ENCODE results near the gene SDC4.

DNA sequence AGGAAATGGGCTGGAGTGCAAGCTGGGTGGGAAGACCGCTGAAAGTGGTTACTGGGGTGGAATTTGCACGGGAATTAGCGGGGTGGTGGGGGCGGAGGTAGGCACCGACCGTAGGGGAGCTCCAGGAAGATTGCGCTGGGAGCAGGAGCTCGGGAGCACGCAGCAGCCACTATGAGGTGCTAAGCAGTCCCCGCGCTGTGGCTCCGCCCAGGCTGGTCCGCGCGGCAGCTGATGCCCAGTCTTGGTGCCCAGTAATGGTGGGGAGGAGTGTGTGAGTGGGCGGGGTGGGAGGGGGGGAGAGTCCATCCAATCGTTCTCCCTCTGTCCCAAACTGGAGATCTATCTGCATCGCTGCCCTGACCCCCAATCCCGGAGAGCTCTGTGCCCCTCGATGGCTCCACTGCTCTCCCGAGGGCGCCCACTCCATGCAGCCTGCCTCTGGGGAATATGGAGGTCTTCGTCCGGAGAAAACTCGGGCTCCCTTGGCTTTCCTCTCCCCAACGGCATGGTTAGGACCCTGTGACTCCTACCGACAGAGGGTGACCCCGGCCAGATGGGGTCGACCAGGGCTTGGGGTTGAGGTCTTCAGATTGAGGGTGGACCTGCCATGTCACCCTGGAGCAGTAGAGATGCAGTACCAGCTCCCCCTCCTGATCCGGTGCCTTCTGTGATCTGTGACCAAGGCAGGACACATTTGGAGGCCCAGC is 24.6 kb upstream of the SDC4 start:
- no peak for TF ChIP-seq POLR2A (IDR thresholded peaks at IDR 0.05; ENCODE audit: low read length)
- no peak for TF ChIP-seq GATA1 (IDR thresholded peaks at IDR 0.05; ENCODE audit: low read depth, low read length)

Measured in erythroblast (primary cell).